Endothelial cell (in vitro differentiated cells): Measurements from ENCODE around the gene USP10. TPM values are rescaled to one million over a fixed set of nuclear protein-coding genes. Genes with fewer than 3 reads are reported as not detected.
A peak's percentile ranks its signal among the peaks of the same experiment; 100 is the strongest.

ENCODE experiments used
- DNase-seq: peaks from one replicate; pipeline ENCODE4 v3.0.0; 2021; ENCODE audit warnings: low spot score
- H3K27ac Mint-ChIP-seq: one replicate; pipeline ENCODE4 v1.8.0; 2021; ENCODE audit warnings: mixed read lengths, inconsistent platforms; ENCODE audit not compliant: unreplicated experiment
- H3K27me3 Mint-ChIP-seq: one replicate; pipeline ENCODE4 v1.8.0; 2021; ENCODE audit warnings: mild to moderate bottlenecking, moderate library complexity, mixed read lengths, inconsistent platforms; ENCODE audit not compliant: unreplicated experiment
- H3K36me3 Mint-ChIP-seq: one replicate; pipeline ENCODE4 v1.8.0; 2021; ENCODE audit warnings: mild to moderate bottlenecking, low read depth, mixed read lengths, inconsistent platforms; ENCODE audit not compliant: unreplicated experiment
- H3K4me1 Mint-ChIP-seq: one replicate; pipeline ENCODE4 v1.8.0; 2021; ENCODE audit warnings: mild to moderate bottlenecking, mixed read lengths, inconsistent platforms; ENCODE audit not compliant: unreplicated experiment
- H3K4me3 Mint-ChIP-seq: one replicate; pipeline ENCODE4 v1.8.0; 2021; ENCODE audit warnings: mild to moderate bottlenecking, mixed read lengths, inconsistent platforms; ENCODE audit not compliant: unreplicated experiment
- H3K9me3 Mint-ChIP-seq: one replicate; pipeline ENCODE4 v1.8.0; 2021; ENCODE audit warnings: mixed read lengths, inconsistent platforms; ENCODE audit not compliant: unreplicated experiment
- CTCF ChIP-seq: fragments of 200-600 bp; sonication (generic); IDR thresholded peaks from one replicate; pipeline ENCODE4 v1.5.0; 2021; ENCODE audit warnings: antibody characterized with exemption; ENCODE audit not compliant: unreplicated experiment
- total RNA-seq: library from RNA; stranded (reverse); fragmentation: NEBNext Ultra II Directional; extraction: Animal tissue kit (Norgen Biotek cat#: 25700); gene quantifications from one replicate; pipeline ENCODE4 v1.2.1, GENCODE V29; 2021; ENCODE audit not compliant: unreplicated experiment

USP10 gene
- total RNA-seq, 1 donor from 2014 or later: 81.2 TPM

GRCh38 chr16:84722068-84722467, 22.3 kb downstream of the USP10 start:
- Mint-ChIP-seq H3K9me3 (no peaks in the 10 kb centered on the region), H3K4me1 (peaks cover 49% of the 10 kb centered on the region), H3K27ac (no peak overlapping the region), H3K4me3 (no peak overlapping the region), H3K27me3 (no peaks in the 10 kb centered on the region), H3K36me3 (no peaks in the 10 kb centered on the region)
- TF ChIP-seq CTCF: no peak
- DNase-seq: no peak

- DNase-seq: no peak
- no peaks in the 10 kb centered on the region for H3K27me3 Mint-ChIP-seq
- no peak overlapping the region for H3K27ac Mint-ChIP-seq
- H3K9me3 Mint-ChIP-seq: no peaks in the 10 kb centered on the region
- H3K36me3 Mint-ChIP-seq: no peaks in the 10 kb centered on the region
- H3K4me1 Mint-ChIP-seq: peaks cover 64% of the 10 kb centered on the region
- no peak overlapping the region for H3K4me3 Mint-ChIP-seq
- TF ChIP-seq CTCF: no peak
Measured at GRCh38 chr16:84723906-84724305, 24.1 kb downstream of the USP10 start.

GRCh38 chr16:84724606-84725309, 25.0 kb downstream of the USP10 start:
- Mint-ChIP-seq H3K4me1 (peaks cover 64% of the 10 kb centered on the region), H3K27ac (no peak overlapping the region), H3K36me3 (no peaks in the 10 kb centered on the region), H3K9me3 (no peaks in the 10 kb centered on the region), H3K27me3 (no peaks in the 10 kb centered on the region), H3K4me3 (no peak overlapping the region)
- no peak for TF ChIP-seq CTCF
- DNase-seq: no peak

- Mint-ChIP-seq H3K9me3 (no peaks in the 10 kb centered on the region), H3K36me3 (no peaks in the 10 kb centered on the region), H3K4me1 (peaks cover 65% of the 10 kb centered on the region), H3K4me3 (no peak overlapping the region), H3K27me3 (no peaks in the 10 kb centered on the region), H3K27ac (no peak overlapping the region)
- no peak for DNase-seq
- TF ChIP-seq CTCF: no peak
Measured at GRCh38 chr16:84725481-84726078, 25.8 kb downstream of the USP10 start.

- Mint-ChIP-seq H3K4me1 (peaks cover 66% of the 10 kb centered on the region), H3K36me3 (no peaks in the 10 kb centered on the region), H3K4me3 (no peak overlapping the region), H3K27ac (peak overlapping the region; percentile 82), H3K27me3 (no peaks in the 10 kb centered on the region), H3K9me3 (no peaks in the 10 kb centered on the region)
- TF ChIP-seq CTCF: peak; percentile 95
- peak; percentile 84 for DNase-seq
Measured at GRCh38 chr16:84726079-84726668, 26.4 kb downstream of the USP10 start.
